A549 (cell line): ENCODE measurements around the gene SRSF12. TPM values are rescaled to one million over a fixed set of nuclear protein-coding genes. Genes with fewer than 3 reads are reported as not detected.

Source experiments
- ATAC-seq, 2 experiments: fragments of 200-7000 bp in 1 of 2; fragments of >200 bp in 1 of 2; cut with Nextera tagmentation in 1 of 2; cut with Tn5 transposase in 1 of 2; 3 replicates each; pipeline versions ENCODE4 v1.8.0 to v1.9.1; 2018 to 2020; ENCODE audit warnings: mild to moderate bottlenecking in 1 of 2, moderate library complexity in 1 of 2
- CTCF ChIA-PET: fragments of 300-600 bp; sonication (Branson Sonifier 250); formaldehyde crosslinking; extraction: SDS; loops from one replicate; lab custom pipeline; 2021; ENCODE audit warnings: antibody characterized with exemption, inconsistent platforms; lab: Yijun Ruan, JAX
- POLR2A ChIA-PET: fragments of 350-600 bp; formaldehyde crosslinking; extraction: SDS; loops from one replicate; lab custom pipeline; 2021; ENCODE audit warnings: antibody characterized with exemption, inconsistent platforms; lab: Yijun Ruan, JAX
- DNase-seq, 2 experiments: peaks; one replicate each; pipeline versions ENCODE4 v3.0.0 to v3.0.0-alpha.2; 2011 to 2016; ENCODE audit warnings: low read depth in 1 of 2, low spot score in 1 of 2
- FAIRE-seq: peaks from 2 replicates; lab custom pipeline; 2011; peaks lifted over from hg19 to GRCh38; lab: Jason Lieb, UNC
- H3K27ac ChIP-seq, 2 experiments: fragments of >200 bp; sonication (Bioruptor Twin); formaldehyde crosslinking; 3 replicates each; pipeline ENCODE4 v1.5.1; 2016 to 2017
- H3K4me1 ChIP-seq: fragments of >200 bp; sonication (Bioruptor Twin); formaldehyde crosslinking; 3 replicates; pipeline ENCODE4 v1.6.1; 2016
- H3K4me2 ChIP-seq: fragments of >200 bp; sonication (Bioruptor Twin); formaldehyde crosslinking; 3 replicates; pipeline ENCODE4 v1.6.1; 2016
- H3K4me3 ChIP-seq: fragments of >200 bp; sonication (Bioruptor Twin); formaldehyde crosslinking; 3 replicates; pipeline ENCODE4 v1.5.1; 2016
- H3K9me3 ChIP-seq: fragments of >200 bp; sonication (Bioruptor Twin); formaldehyde crosslinking; 3 replicates; pipeline ENCODE4 v1.6.1; 2016
- BHLHE40 ChIP-seq: IDR thresholded peaks from 2 replicates; pipeline ENCODE4 v1.6.1; 2012; ENCODE audit warnings: low read depth, low read length, inconsistent platforms
- CEBPB ChIP-seq, 2 experiments: fragments of >200 bp in 1 of 2; sonication (Bioruptor Twin) in 1 of 2; formaldehyde crosslinking in 1 of 2; IDR thresholded peaks; 2 replicates each; pipeline ENCODE4 v1.6.1; 2012 to 2016
- FOSL2 ChIP-seq, 2 experiments: fragments of 450-650 bp in 1 of 2; fragments of >200 bp in 1 of 2; sonication (Bioruptor Twin) in 1 of 2; formaldehyde crosslinking; IDR thresholded peaks; 2 replicates each; pipeline versions ENCODE4 v1.5.0 to v1.6.1; 2016 to 2020; ENCODE audit warnings: mild to moderate bottlenecking in 1 of 2, moderate library complexity in 1 of 2
- JUN ChIP-seq, 2 experiments: fragments of >200 bp; sonication (Bioruptor Twin); formaldehyde crosslinking; IDR thresholded peaks; 2 replicates in 1 of 2; 3 replicates in 1 of 2; pipeline ENCODE4 v1.6.1; 2016 to 2017
- MAZ ChIP-seq: fragments of 150-350 bp; IDR thresholded peaks from 2 replicates; pipeline ENCODE4 v1.6.1; 2014; ENCODE audit warnings: antibody characterized with exemption, low read depth, low read length, borderline replicate concordance
- MYC ChIP-seq: IDR thresholded peaks from 2 replicates; pipeline ENCODE4 v1.6.1; 2012; ENCODE audit warnings: mild to moderate bottlenecking, inconsistent platforms, low read length, improper control_type of control experiment, borderline replicate concordance
- PHF8 ChIP-seq: fragments of 200-600 bp; sonication (generic); IDR thresholded peaks from 2 replicates; pipeline ENCODE4 v1.6.1; 2016; ENCODE audit warnings: low read depth, mild to moderate bottlenecking, antibody characterized with exemption, moderate library complexity, borderline replicate concordance
- POLR2A ChIP-seq: IDR thresholded peaks from 2 replicates; pipeline ENCODE4 v1.6.1; 2012; ENCODE audit warnings: mild to moderate bottlenecking, low read length
- RCOR1 ChIP-seq: fragments of 150-350 bp; IDR thresholded peaks from 2 replicates; pipeline ENCODE4 v1.6.1; 2014; ENCODE audit warnings: antibody characterized with exemption, low read length, low read depth
- RFX5 ChIP-seq: fragments of 450-650 bp; IDR thresholded peaks from 2 replicates; pipeline ENCODE4 v1.7.1; 2014; ENCODE audit warnings: antibody characterized with exemption, mild to moderate bottlenecking, moderate library complexity
- RNF2 ChIP-seq: fragments of 200-600 bp; sonication (generic); IDR thresholded peaks from 2 replicates; pipeline ENCODE4 v1.6.1; 2016; ENCODE audit warnings: low read depth, mild to moderate bottlenecking, antibody characterized with exemption, moderate library complexity, borderline replicate concordance
- SMC3 ChIP-seq: fragments of >200 bp; sonication (Bioruptor Twin); formaldehyde crosslinking; IDR thresholded peaks from 3 replicates; pipeline ENCODE4 v1.6.1; 2018; ENCODE audit warnings: inconsistent platforms
- ZC3H11A ChIP-seq: fragments of 450-650 bp; IDR thresholded peaks from 2 replicates; pipeline ENCODE4 v1.6.1; 2014; ENCODE audit warnings: antibody characterized with exemption, mild to moderate bottlenecking
- WGBS: methylation state at CpG from one replicate; pipeline ENCODE4 v1.1.6; 2017; ENCODE audit errors: missing lambda C conversion rate; 5-methylcytosine and 5-hydroxymethylcytosine counted together
- polyA plus RNA-seq, 4 experiments: library from polyadenylated mRNA; depleted of rRNA in 3 of 4; stranded (reverse); fragments of >200 nt; fragmentation: RNase III in 1 of 4; extraction: RNeasy Plus Mini Kit Qiagen cat#74134 plus additional on column Dnase treatment in 1 of 4; gene quantifications; 2 replicates in 3 of 4; 3 replicates in 1 of 4; pipeline ENCODE4 v1.2.3, GENCODE V29; 2011 to 2017
- TF ChIP-seq, protein P1 (sequence below): fragments of >200 bp; sonication (Bioruptor Twin); formaldehyde crosslinking; IDR thresholded peaks from 3 replicates; pipeline ENCODE4 v1.6.1; 2016
- TF ChIP-seq, protein P2 (sequence below): fragments of 450-650 bp; IDR thresholded peaks from 2 replicates; pipeline ENCODE4 v1.6.1; 2014; ENCODE audit warnings: antibody characterized with exemption
- TF ChIP-seq, protein P3 (sequence below): fragments of 200-600 bp; sonication (generic); IDR thresholded peaks from 2 replicates; pipeline ENCODE4 v1.6.1; 2016; ENCODE audit warnings: antibody characterized with exemption, mild to moderate bottlenecking, moderate library complexity
- TF ChIP-seq, protein P4 (sequence below): IDR thresholded peaks from 2 replicates; pipeline ENCODE4 v1.6.1; 2012

Gene SRSF12
- polyA plus RNA-seq, 2 of the 4 experiments (the other 2 are of a cell fraction), result 1.5 to 2.7 TPM

DNA sequence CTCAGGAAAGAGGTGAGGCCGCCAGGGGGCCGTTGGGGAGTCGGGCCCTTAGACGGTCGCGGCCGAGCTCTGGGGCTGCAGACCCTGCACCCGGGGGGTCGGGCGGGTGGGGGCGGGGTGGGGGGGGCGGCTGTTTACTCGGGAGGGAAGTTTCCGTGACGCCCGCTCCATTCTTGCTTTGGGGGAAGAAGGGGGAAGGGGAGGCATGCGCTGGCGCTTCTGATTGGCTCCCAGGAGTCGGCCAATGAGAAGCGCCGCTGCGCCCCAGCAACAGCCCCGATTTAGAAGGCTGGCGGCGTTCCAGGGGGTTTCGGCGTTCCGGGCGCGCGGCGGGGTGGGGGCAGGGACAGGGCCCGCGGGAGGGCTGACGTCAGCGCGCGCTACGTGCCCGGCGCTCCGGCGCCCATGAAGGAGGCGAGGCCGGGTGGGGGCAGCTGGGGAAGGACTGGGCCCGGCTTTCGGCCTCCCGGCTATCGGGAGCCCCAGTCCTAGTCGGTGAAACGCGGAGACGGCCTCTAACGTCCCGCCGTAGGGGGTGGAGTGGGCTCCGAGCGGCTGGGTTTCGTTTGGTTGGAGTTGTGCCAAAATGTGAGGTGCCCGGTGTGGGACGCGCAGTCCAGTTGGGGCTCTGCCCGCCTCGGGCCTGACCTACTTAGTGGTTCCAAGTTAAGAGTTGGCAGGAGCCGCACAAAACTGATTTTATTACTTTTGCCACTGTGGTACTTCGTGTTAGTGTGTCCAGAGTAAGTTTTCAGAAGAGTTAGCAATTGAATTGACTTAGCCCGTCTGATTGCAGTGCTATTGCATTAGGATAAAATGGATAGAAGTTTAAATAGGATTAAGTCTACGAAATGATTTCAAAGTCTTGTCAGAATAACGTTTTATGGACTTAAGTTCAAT is 36.2 kb downstream of the SRSF12 start (continued):
- TF ChIP-seq, protein P1, sequence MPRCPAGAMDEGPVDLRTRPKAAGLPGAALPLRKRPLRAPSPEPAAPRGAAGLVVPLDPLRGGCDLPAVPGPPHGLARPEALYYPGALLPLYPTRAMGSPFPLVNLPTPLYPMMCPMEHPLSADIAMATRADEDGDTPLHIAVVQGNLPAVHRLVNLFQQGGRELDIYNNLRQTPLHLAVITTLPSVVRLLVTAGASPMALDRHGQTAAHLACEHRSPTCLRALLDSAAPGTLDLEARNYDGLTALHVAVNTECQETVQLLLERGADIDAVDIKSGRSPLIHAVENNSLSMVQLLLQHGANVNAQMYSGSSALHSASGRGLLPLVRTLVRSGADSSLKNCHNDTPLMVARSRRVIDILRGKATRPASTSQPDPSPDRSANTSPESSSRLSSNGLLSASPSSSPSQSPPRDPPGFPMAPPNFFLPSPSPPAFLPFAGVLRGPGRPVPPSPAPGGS, result peak; percentile 76; the same call in 2 of the 3 replicates
- TF ChIP-seq FOSL2 (IDR thresholded peaks at IDR 0.05) (no peak), FOSL2 (CRISPR knock-in tag; IDR thresholded peaks at IDR 0.05) (peak; percentile 49), MAZ (no peak), RFX5 (peak; percentile 91)

DNA sequence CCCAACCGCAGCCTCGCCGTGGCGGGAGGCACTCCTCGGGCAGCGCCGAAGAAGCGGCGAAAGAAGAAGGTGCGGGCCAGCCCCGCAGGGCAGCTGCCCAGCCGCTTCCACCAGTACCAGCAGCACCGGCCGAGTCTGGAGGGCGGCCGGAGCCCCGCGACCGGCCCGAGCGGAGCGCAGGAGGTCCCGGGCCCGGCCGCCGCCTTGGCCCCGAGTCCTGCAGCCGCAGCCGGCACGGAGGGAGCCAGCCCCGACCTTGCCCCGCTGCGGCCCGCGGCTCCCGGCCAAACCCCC is 36.8 kb downstream of the SRSF12 start:
- Histone ChIP-seq H3K4me2 (peak overlapping the region; percentile 51), H3K27ac (peak overlapping the region; percentile 99 to 100), H3K4me3 (peak overlapping the region; percentile 96), H3K9me3 (no peaks in the 10 kb centered on the region), H3K4me1 (peaks cover 30% of the 10 kb centered on the region)
- ChIA-PET POLR2A (interaction anchor here (0.6 to 7.8 kb wide), 10 partner anchors 17 to 550 kb away, joined by 3 to 113 read pairs (median 6); no protein-coding TSS in a partner anchor), CTCF (interaction anchor here (2.5 to 4.0 kb wide), 3 partner anchors 45 to 98 kb away, joined by 9 to 28 read pairs (median 10); no protein-coding TSS in a partner anchor)
- WGBS, result no CpG with 5 or more reads among the region's 36 CpGs
- ATAC-seq (peak; percentile 39 to 49), FAIRE-seq (no peak), DNase-seq (no peak)
- TF ChIP-seq JUN (IDR thresholded peaks at IDR 0.05) (peak in 1 of 2 experiments; percentile 12; a peak in 1 of 5 replicates), RCOR1 (no peak)
- TF ChIP-seq, protein P2, sequence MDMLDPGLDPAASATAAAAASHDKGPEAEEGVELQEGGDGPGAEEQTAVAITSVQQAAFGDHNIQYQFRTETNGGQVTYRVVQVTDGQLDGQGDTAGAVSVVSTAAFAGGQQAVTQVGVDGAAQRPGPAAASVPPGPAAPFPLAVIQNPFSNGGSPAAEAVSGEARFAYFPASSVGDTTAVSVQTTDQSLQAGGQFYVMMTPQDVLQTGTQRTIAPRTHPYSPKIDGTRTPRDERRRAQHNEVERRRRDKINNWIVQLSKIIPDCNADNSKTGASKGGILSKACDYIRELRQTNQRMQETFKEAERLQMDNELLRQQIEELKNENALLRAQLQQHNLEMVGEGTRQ, result no peak

DNA sequence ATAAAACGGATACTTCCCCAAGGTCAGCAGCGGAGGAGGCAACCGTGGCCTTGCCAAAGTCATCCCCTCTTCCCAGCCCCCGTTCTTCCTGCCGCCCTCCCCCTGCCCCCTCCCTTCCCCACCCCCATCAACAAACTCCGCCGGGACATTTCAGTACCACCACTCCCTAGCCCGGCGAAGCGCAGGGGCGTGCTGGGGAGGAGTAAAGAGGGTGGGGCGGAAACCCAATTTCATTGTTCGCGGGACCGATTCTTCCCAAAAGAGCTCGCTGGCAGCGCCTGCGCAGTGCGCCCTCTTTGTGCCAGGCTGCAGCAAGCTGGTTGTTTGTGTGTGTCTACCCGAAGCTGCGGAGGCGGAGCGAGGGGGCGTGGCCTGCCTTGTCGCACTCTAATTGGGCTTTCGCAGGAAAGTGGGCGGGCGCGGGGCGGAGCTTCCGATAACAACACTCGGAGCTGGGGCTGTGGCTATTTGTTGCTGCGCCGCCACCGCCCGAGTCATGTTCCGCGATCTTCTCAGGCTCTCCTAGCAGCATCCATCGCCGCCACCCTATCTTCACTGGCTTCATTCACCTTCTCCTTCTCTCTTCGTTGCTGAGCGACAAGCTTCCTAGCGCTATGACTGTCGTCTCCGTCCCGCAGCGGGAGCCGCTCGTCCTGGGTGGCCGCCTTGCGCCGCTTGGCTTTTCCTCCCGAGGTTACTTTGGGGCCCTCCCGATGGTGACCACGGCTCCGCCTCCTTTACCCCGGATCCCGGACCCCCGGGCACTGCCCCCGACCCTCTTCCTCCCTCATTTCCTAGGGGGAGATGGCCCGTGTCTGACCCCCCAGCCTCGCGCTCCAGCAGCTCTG is 37.4 kb downstream of the SRSF12 start, which contains the start of gene PNRC1:
PNRC1 (plus strand) TSS at position 471 of the 848 bp plus-strand sequence; CDS start at position 615, 144 bp downstream.
- TF ChIP-seq, protein P3, sequence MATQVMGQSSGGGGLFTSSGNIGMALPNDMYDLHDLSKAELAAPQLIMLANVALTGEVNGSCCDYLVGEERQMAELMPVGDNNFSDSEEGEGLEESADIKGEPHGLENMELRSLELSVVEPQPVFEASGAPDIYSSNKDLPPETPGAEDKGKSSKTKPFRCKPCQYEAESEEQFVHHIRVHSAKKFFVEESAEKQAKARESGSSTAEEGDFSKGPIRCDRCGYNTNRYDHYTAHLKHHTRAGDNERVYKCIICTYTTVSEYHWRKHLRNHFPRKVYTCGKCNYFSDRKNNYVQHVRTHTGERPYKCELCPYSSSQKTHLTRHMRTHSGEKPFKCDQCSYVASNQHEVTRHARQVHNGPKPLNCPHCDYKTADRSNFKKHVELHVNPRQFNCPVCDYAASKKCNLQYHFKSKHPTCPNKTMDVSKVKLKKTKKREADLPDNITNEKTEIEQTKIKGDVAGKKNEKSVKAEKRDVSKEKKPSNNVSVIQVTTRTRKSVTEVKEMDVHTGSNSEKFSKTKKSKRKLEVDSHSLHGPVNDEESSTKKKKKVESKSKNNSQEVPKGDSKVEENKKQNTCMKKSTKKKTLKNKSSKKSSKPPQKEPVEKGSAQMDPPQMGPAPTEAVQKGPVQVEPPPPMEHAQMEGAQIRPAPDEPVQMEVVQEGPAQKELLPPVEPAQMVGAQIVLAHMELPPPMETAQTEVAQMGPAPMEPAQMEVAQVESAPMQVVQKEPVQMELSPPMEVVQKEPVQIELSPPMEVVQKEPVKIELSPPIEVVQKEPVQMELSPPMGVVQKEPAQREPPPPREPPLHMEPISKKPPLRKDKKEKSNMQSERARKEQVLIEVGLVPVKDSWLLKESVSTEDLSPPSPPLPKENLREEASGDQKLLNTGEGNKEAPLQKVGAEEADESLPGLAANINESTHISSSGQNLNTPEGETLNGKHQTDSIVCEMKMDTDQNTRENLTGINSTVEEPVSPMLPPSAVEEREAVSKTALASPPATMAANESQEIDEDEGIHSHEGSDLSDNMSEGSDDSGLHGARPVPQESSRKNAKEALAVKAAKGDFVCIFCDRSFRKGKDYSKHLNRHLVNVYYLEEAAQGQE, result peak; percentile 21; the same call in 1 of the 2 replicates
- TF ChIP-seq, protein P1, result peak; percentile 86
- TF ChIP-seq MYC (0 out of 2 replicates have a peak, but pooled peaks have one; percentile 23), ZC3H11A (no peak), CEBPB (IDR thresholded peaks at IDR 0.05) (no peak), SMC3 (peak; percentile 18; the same call in 2 of the 3 replicates), POLR2A (peak; percentile 93), BHLHE40 (no peak), PHF8 (peak; percentile 70; the same call in 1 of the 2 replicates), JUN (IDR thresholded peaks at IDR 0.05) (peak; percentile 33 to 73; a peak in 3 of 5 replicates), RNF2 (no peak)
- TF ChIP-seq, protein P2, result 0 out of 2 replicates have a peak, but pooled peaks have one; percentile 16
- TF ChIP-seq, protein P4, sequence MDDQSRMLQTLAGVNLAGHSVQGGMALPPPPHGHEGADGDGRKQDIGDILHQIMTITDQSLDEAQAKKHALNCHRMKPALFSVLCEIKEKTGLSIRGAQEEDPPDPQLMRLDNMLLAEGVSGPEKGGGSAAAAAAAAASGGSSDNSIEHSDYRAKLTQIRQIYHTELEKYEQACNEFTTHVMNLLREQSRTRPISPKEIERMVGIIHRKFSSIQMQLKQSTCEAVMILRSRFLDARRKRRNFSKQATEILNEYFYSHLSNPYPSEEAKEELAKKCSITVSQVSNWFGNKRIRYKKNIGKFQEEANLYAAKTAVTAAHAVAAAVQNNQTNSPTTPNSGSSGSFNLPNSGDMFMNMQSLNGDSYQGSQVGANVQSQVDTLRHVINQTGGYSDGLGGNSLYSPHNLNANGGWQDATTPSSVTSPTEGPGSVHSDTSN, result no peak
- CTCF ChIA-PET, result interaction anchor here (0.8 to 4.0 kb wide), 3 partner anchors 10 to 97 kb away, joined by 3 to 28 read pairs (median 9); no protein-coding TSS in a partner anchor
- no peaks in the 10 kb centered on the region for H3K9me3 ChIP-seq
- DNase-seq (peak; percentile 89 to 98), FAIRE-seq (no peak), ATAC-seq (peak; percentile 79 to 82)
- peak within 1 kb of the TSS; percentile 96 for H3K4me3 ChIP-seq
- peak within 1 kb of the TSS; percentile 99 to 100 for H3K27ac ChIP-seq
- H3K4me2 ChIP-seq, result peak within 1 kb of the TSS; percentile 88
- under 1% methylated on average over 25 of the region's 63 CpGs for WGBS
- peaks cover 30% of the 10 kb centered on the region for H3K4me1 ChIP-seq
- POLR2A ChIA-PET, result interaction anchor here (0.6 to 7.8 kb wide), 30 partner anchors 9 to 551 kb away, joined by 3 to 113 read pairs (median 4); partner anchors contain the start of genes PM20D2, RNGTT, SRSF12 and UBE2J1
